H1 (cell line): ENCODE measurements around the gene PPP1R3C. TPM values are rescaled to one million over a fixed set of nuclear protein-coding genes. Genes with fewer than 3 reads are reported as not detected.

Source experiments
- CTCF ChIA-PET: fragments of 300-600 bp; sonication (Branson Sonifier 250); formaldehyde crosslinking; loops from one replicate; lab custom pipeline; 2021; ENCODE audit not compliant: partially characterized antibody; lab: Charles Lee
- POLR2A ChIA-PET: fragments of 300-600 bp; sonication (Branson Sonifier 250); formaldehyde crosslinking; loops from one replicate; lab custom pipeline; 2021; ENCODE audit warnings: inconsistent platforms; ENCODE audit not compliant: partially characterized antibody; lab: Charles Lee
- DNase-seq, 2 experiments: peaks; one replicate each; pipeline versions ENCODE4 v3.0.0 to v3.0.0-alpha.2; 2010 to 2022; ENCODE audit warnings: low spot score in 2 of 2, low read depth in 1 of 2, mixed read lengths in 1 of 2
- FAIRE-seq: peaks from 2 replicates; lab custom pipeline; 2011; peaks lifted over from hg19 to GRCh38; lab: Jason Lieb, UNC
- H2AFZ ChIP-seq: 2 replicates; pipeline ENCODE4 v1.8.1; 2012; ENCODE audit warnings: low read length, inconsistent platforms
- H2AK5ac ChIP-seq: 2 replicates; pipeline ENCODE4 v1.6.1; 2013; ENCODE audit warnings: low read depth, low read length
- H2BK120ac ChIP-seq: replicated peaks from 2 replicates; pipeline ENCODE3; 2013; ENCODE audit warnings: low read depth, low read length, inconsistent platforms
- H2BK12ac ChIP-seq: 2 replicates; pipeline ENCODE4 v1.6.1; 2013; ENCODE audit warnings: low read depth, low read length
- H2BK15ac ChIP-seq: 2 replicates; pipeline ENCODE4 v1.6.1; 2013; ENCODE audit warnings: low read length
- H2BK20ac ChIP-seq: 2 replicates; pipeline ENCODE4 v1.6.1; 2013; ENCODE audit warnings: low read length
- H2BK5ac ChIP-seq: 2 replicates; pipeline ENCODE4 v1.6.1; 2013; ENCODE audit warnings: low read depth, low read length
- H3K14ac ChIP-seq: 2 replicates; pipeline ENCODE4 v1.6.1; 2013; ENCODE audit warnings: inconsistent platforms; ENCODE audit not compliant: insufficient read length
- H3K18ac ChIP-seq: 2 replicates; pipeline ENCODE4 v1.6.1; 2013; ENCODE audit warnings: low read length; ENCODE audit errors: extremely low read depth
- H3K23ac ChIP-seq: 2 replicates; pipeline ENCODE4 v1.6.1; 2013; ENCODE audit warnings: inconsistent platforms; ENCODE audit not compliant: insufficient read length
- H3K23me2 ChIP-seq: 2 replicates; pipeline ENCODE4 v1.6.1; 2013; ENCODE audit warnings: low read depth, low read length
- H3K27ac ChIP-seq: 2 replicates; pipeline ENCODE4 v1.6.1; 2011; ENCODE audit warnings: low read depth, low read length, inconsistent platforms
- H3K27me3 ChIP-seq, 4 experiments: replicated peaks in 1 of 4; 1 replicate in 1 of 4; 2 replicates in 3 of 4; pipeline versions ENCODE4 v1.6.1 to v1.8.1; 2011 to 2013; ENCODE audit warnings: low read length in 3 of 4, mild to moderate bottlenecking in 3 of 4, inconsistent platforms in 2 of 4, mixed read lengths in 2 of 4, moderate library complexity in 1 of 4; ENCODE audit not compliant: control insufficient read depth in 3 of 4, insufficient read depth in 3 of 4; ENCODE audit errors: extremely low read depth in 1 of 4
- H3K36me3 ChIP-seq, 4 experiments: 2 replicates each; pipeline versions ENCODE4 v1.6.1 to v1.8.1; 2011 to 2013; ENCODE audit warnings: mild to moderate bottlenecking in 4 of 4, low read length in 3 of 4, moderate library complexity in 2 of 4, control low read depth in 1 of 4, inconsistent platforms in 1 of 4; ENCODE audit not compliant: insufficient read depth in 4 of 4, control insufficient read depth in 2 of 4
- H3K4ac ChIP-seq: replicated peaks from 2 replicates; pipeline ENCODE3; 2013; ENCODE audit warnings: low read length, low read depth, mixed read lengths, inconsistent platforms; ENCODE audit not compliant: insufficient read length
- H3K4me1 ChIP-seq, 4 experiments: replicated peaks in 1 of 4; 1 replicate in 1 of 4; 2 replicates in 3 of 4; pipeline versions ENCODE4 v1.6.1 to v1.8.1; 2011 to 2013; ENCODE audit warnings: low read length in 3 of 4, inconsistent platforms in 2 of 4, mixed read lengths in 1 of 4; ENCODE audit not compliant: insufficient read depth in 4 of 4, control insufficient read depth in 3 of 4
- H3K4me2 ChIP-seq, 2 experiments: 2 replicates each; pipeline versions ENCODE4 v1.6.1 to v1.8.1; 2011 to 2013; ENCODE audit warnings: low read depth in 2 of 2, low read length in 2 of 2, control low read depth in 1 of 2, inconsistent platforms in 1 of 2, mild to moderate bottlenecking in 1 of 2; ENCODE audit not compliant: insufficient read depth in 1 of 2
- H3K4me3 ChIP-seq, 4 experiments: fragments of 200-600, 300-600 bp in 1 of 4; sonication (generic), shearing (Covaris generic), sonication (Bioruptor Twin) in 1 of 4; 2 replicates each; pipeline versions ENCODE4 v1.5.1 to v1.8.1; 2011 to 2016; ENCODE audit warnings: low read length in 4 of 4, low read depth in 3 of 4, control low read depth in 2 of 4, inconsistent platforms in 2 of 4, mild to moderate bottlenecking in 2 of 4, mixed read lengths in 1 of 4, moderate library complexity in 1 of 4; ENCODE audit not compliant: insufficient read depth in 2 of 4; ENCODE audit errors: extremely low read depth in 1 of 4
- H3K56ac ChIP-seq: replicated peaks from 2 replicates; pipeline ENCODE3; 2013; ENCODE audit warnings: low read depth, mild to moderate bottlenecking, mixed read lengths, low read length, inconsistent platforms; ENCODE audit not compliant: insufficient read length
- H3K79me1 ChIP-seq: 2 replicates; pipeline ENCODE4 v1.6.1; 2013; ENCODE audit warnings: low read depth, low read length, control low read depth
- H3K79me2 ChIP-seq, 2 experiments: 2 replicates each; pipeline versions ENCODE4 v1.6.1 to v1.8.1; 2012 to 2013; ENCODE audit warnings: low read length in 2 of 2, mild to moderate bottlenecking in 2 of 2, inconsistent platforms in 1 of 2; ENCODE audit not compliant: insufficient read depth in 2 of 2, control insufficient read depth in 1 of 2
- H3K9ac ChIP-seq, 4 experiments: replicated peaks in 1 of 4; 1 replicate in 1 of 4; 2 replicates in 3 of 4; pipeline versions ENCODE4 v1.6.1 to v1.8.1; 2011 to 2013; ENCODE audit warnings: low read depth in 3 of 4, low read length in 3 of 4, control low read depth in 2 of 4, mild to moderate bottlenecking in 2 of 4, moderate library complexity in 2 of 4, inconsistent platforms in 1 of 4; ENCODE audit errors: extremely low read depth in 1 of 4
- H3K9me3 ChIP-seq, 2 experiments: 2 replicates each; pipeline versions ENCODE4 v1.6.1 to v1.8.1; 2012 to 2013; ENCODE audit warnings: mild to moderate bottlenecking in 2 of 2, moderate library complexity in 2 of 2, control low read depth in 1 of 2, inconsistent platforms in 1 of 2, low read depth in 1 of 2, low read length in 1 of 2, mixed read lengths in 1 of 2; ENCODE audit not compliant: insufficient read depth in 2 of 2
- H4K20me1 ChIP-seq, 2 experiments: replicated peaks in 1 of 2; 2 replicates each; pipeline versions ENCODE3 to v1.8.1; 2011 to 2013; ENCODE audit warnings: inconsistent platforms in 2 of 2, low read length in 2 of 2, mild to moderate bottlenecking in 1 of 2; ENCODE audit not compliant: insufficient read depth in 2 of 2, control insufficient read depth in 1 of 2
- H4K5ac ChIP-seq: 2 replicates; pipeline ENCODE4 v1.6.1; 2013; ENCODE audit warnings: low read length, low read depth, mixed read lengths, inconsistent platforms; ENCODE audit not compliant: insufficient read length
- H4K8ac ChIP-seq: 2 replicates; pipeline ENCODE4 v1.8.0; 2013; ENCODE audit warnings: mild to moderate bottlenecking, moderate library complexity, low read length, inconsistent platforms; ENCODE audit not compliant: insufficient read depth; ENCODE audit errors: extremely low read depth
- H4K91ac ChIP-seq: replicated peaks from 2 replicates; pipeline ENCODE3; 2013; ENCODE audit warnings: low read length, mixed read lengths, inconsistent platforms; ENCODE audit not compliant: insufficient read length
- CTBP2 ChIP-seq: IDR thresholded peaks from 2 replicates; pipeline ENCODE4 v1.7.0; 2011; ENCODE audit warnings: borderline replicate concordance, mild to moderate bottlenecking, moderate library complexity, mixed read lengths, low read length; ENCODE audit not compliant: insufficient read depth, insufficient read length
- KDM4A ChIP-seq: IDR thresholded peaks from one replicate; pipeline ENCODE4 v1.7.1; 2012; ENCODE audit warnings: low read depth, mild to moderate bottlenecking, moderate library complexity, low read length, inconsistent platforms; ENCODE audit not compliant: severe bottlenecking
- RAD21 ChIP-seq, 2 experiments: IDR thresholded peaks in 1 of 2; conservative IDR thresholded peaks in 1 of 2; 2 replicates each; pipeline ENCODE4 v1.6.1; 2011; ENCODE audit warnings: low read depth in 2 of 2, low read length in 2 of 2, improper control_type of control experiment in 1 of 2, inconsistent platforms in 1 of 2, mild to moderate bottlenecking in 1 of 2, moderate library complexity in 1 of 2
- polyA plus RNA-seq, 7 experiments: library from polyadenylated mRNA; depleted of rRNA in 3 of 7; stranded (reverse) in 5 of 7; unstranded in 2 of 7; fragments of >200 nt in 5 of 7; fragments of 200-250 nt in 2 of 7; gene quantifications; 1 replicate in 5 of 7; 2 replicates in 1 of 7; 4 replicates in 1 of 7; pipeline versions ENCODE4 v1.2.1 to v1.2.3, GENCODE V29; 2011 to 2013; ENCODE audit warnings: missing spikeins in 2 of 7, mixed read lengths in 2 of 7
- total RNA-seq: library from RNA; stranded (reverse); fragmentation: NEBNext Ultra II Directional; extraction: Animal tissue kit (Norgen Biotek cat#: 25700); gene quantifications from 2 replicates; pipeline ENCODE4 v1.2.1, GENCODE V29; 2021

PPP1R3C gene
- total and polyA plus RNA-seq, 2 of the 8 experiments (the other 6 are each of a cell fraction or from before 2014, with no cell fraction given): 1.3 TPM

DNA sequence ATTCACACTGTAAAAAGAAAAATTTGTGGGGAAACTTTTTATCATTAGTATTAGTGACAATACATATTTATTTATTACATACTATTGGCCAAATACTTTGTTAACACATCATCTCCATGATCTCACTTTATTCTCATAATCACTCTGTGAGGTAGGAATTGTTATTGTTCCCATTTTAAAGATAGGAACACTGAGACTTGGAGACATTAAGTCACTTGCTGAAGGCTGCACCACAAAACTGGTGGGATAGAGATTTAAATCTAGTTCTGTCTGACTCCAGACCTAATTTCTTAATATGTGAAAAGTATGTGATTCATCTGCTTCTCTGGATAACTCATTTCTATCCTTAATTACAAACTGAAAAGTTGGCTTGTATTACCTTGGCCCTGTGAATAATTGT is 8.2 kb downstream of the PPP1R3C start:
- no peak overlapping the region for H3K27ac ChIP-seq
- FAIRE-seq: no peak
- POLR2A ChIA-PET: interaction anchor here (0.9 kb wide), 1 partner anchor 174 kb away, joined by 3 read pairs; the partner anchor contains the start of gene TNKS2

More for the DNA sequence above, 8.2 kb downstream of the PPP1R3C start:
- Histone ChIP-seq H4K5ac (no peak overlapping the region), H2AFZ (no peak overlapping the region), H3K14ac (no peak overlapping the region), H4K20me1 (no peaks in the 10 kb centered on the region), H3K4me1 (no peaks in the 10 kb centered on the region), H2BK120ac (no peak overlapping the region), H3K23me2 (no peaks in the 10 kb centered on the region), H2BK20ac (no peak overlapping the region), H3K36me3 (no peaks in the 10 kb centered on the region), H3K4me3 (no peak overlapping the region), H3K9ac (no peak overlapping the region), H3K9me3 (no peaks in the 10 kb centered on the region; a peak in 1 of 4 replicates), H2BK15ac (no peak overlapping the region), H3K4me2 (no peak overlapping the region), H3K79me2 (no peaks in the 10 kb centered on the region), H2AK5ac (no peak overlapping the region), H3K4ac (no peak overlapping the region), H4K8ac (no peak overlapping the region), H2BK12ac (no peak overlapping the region), H3K56ac (no peak overlapping the region), H3K79me1 (no peaks in the 10 kb centered on the region), H3K27me3 (peaks cover 0 to 1% (median 0%) of the 10 kb centered on the region in 4 experiments; a peak in 2 of 7 replicates), H4K91ac (no peak overlapping the region), H2BK5ac (no peak overlapping the region), H3K18ac (no peak overlapping the region), H3K23ac (no peak overlapping the region)
- CTCF ChIA-PET: interaction anchor here (1.0 to 1.3 kb wide), 3 partner anchors 11 to 69 kb away, joined by 3 to 4 read pairs (median 3); no protein-coding TSS in a partner anchor
- TF ChIP-seq RAD21 (IDR thresholded peaks at IDR 0.05 in 1 of 2, conservative IDR thresholded peaks at IDR 0.05 in 1 of 2; ENCODE audit: low read depth in 2 of 2, low read length in 2 of 2) (no peak), CTBP2 (no peak), KDM4A (no peak)
- no peak for DNase-seq
